ENCODE data around the gene COL11A1.

DNA sequence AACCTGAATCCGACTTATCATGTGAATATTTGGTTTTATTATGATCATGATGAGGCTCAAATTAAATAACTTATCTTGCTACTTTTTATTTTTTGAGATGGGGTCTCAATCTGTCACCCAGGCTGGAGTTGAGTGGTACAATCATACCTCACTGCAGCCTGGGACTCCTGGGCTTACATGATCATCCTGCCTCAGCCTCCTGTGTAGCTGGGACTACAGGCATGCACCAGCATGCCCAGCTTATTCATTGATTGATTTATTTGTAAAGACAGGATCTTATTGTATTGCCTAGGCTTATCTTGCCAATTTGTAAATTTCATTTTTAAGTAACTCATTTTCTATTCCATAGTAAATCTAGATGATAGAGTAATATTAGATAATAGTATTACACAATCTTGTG lies 84.3 kb downstream of the COL11A1 start:
- TF ChIP-seq, protein P1, sequence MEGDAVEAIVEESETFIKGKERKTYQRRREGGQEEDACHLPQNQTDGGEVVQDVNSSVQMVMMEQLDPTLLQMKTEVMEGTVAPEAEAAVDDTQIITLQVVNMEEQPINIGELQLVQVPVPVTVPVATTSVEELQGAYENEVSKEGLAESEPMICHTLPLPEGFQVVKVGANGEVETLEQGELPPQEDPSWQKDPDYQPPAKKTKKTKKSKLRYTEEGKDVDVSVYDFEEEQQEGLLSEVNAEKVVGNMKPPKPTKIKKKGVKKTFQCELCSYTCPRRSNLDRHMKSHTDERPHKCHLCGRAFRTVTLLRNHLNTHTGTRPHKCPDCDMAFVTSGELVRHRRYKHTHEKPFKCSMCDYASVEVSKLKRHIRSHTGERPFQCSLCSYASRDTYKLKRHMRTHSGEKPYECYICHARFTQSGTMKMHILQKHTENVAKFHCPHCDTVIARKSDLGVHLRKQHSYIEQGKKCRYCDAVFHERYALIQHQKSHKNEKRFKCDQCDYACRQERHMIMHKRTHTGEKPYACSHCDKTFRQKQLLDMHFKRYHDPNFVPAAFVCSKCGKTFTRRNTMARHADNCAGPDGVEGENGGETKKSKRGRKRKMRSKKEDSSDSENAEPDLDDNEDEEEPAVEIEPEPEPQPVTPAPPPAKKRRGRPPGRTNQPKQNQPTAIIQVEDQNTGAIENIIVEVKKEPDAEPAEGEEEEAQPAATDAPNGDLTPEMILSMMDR (IDR thresholded peaks at IDR 0.05; ENCODE audit: low read depth, low read length, poor library complexity, severe bottlenecking), result no peak
- TF ChIP-seq EZH2phosphoT487 (IDR thresholded peaks at IDR 0.05; ENCODE audit: borderline replicate concordance, low read length), result no peak

Measured in DOHH2 (cell line).